CD4-positive, alpha-beta memory T cell (primary cell): ENCODE measurements around the gene TTC27. TPM values are rescaled to one million over a fixed set of nuclear protein-coding genes. Genes with fewer than 3 reads are reported as not detected.
"Not testable (repeated sequence)": the region's sequence is repeated elsewhere in the genome, so short reads cannot be mapped to it uniquely, and the experiment has no call there.

Experiments used
- CTCF ChIA-PET: fragments of 350-600 bp; sonication (Branson Sonifier 250); formaldehyde crosslinking; loops from one replicate; lab custom pipeline; 2021; ENCODE audit warnings: inconsistent platforms; ENCODE audit not compliant: partially characterized antibody; lab: Charles Lee
- POLR2A ChIA-PET: fragments of 350-600 bp; sonication (Branson Sonifier 250); formaldehyde crosslinking; loops from one replicate; lab custom pipeline; 2021; ENCODE audit not compliant: partially characterized antibody; lab: Charles Lee
- DNase-seq, 5 donors: peaks; one replicate each; pipeline versions ENCODE4 v3.0.0 to v3.0.0-alpha.2; 2020 to 2022; ENCODE audit warnings: mixed read lengths in 1 of 5
- H3K27ac ChIP-seq: one replicate; pipeline ENCODE4 v1.7.0; 2013; ENCODE audit warnings: low read depth, low read length
- H3K27me3 ChIP-seq: 2 replicates; pipeline ENCODE4 v1.7.0; 2013; ENCODE audit warnings: mild to moderate bottlenecking, low read length, moderate library complexity; ENCODE audit not compliant: insufficient read depth
- H3K36me3 ChIP-seq: 2 replicates; pipeline ENCODE4 v1.7.0; 2013; ENCODE audit warnings: mild to moderate bottlenecking, low read length, moderate library complexity; ENCODE audit not compliant: insufficient read depth
- H3K4me1 ChIP-seq: 2 replicates; pipeline ENCODE4 v1.7.0; 2013; ENCODE audit warnings: mild to moderate bottlenecking, low read length, moderate library complexity; ENCODE audit not compliant: insufficient read depth
- H3K4me3 ChIP-seq, 2 donors: one replicate each; pipeline ENCODE4 v1.7.0; 2013; ENCODE audit warnings: low read length in 2 of 2, mild to moderate bottlenecking in 1 of 2
- H3K9me3 ChIP-seq, 2 donors: one replicate each; pipeline ENCODE4 v1.7.0; 2013; ENCODE audit warnings: low read length in 2 of 2, control low read depth in 1 of 2; ENCODE audit not compliant: control insufficient read depth in 1 of 2
- H3K27ac Mint-ChIP-seq, 7 donors: one replicate each; pipeline ENCODE4 v1.8.0; 2020 to 2021; ENCODE audit warnings: mixed read lengths in 7 of 7, mild to moderate bottlenecking in 6 of 7, inconsistent platforms in 3 of 7, moderate library complexity in 3 of 7
- H3K27me3 Mint-ChIP-seq, 2 donors: one replicate each; pipeline ENCODE4 v1.8.0; 2020 to 2021; ENCODE audit warnings: mixed read lengths in 2 of 2
- H3K36me3 Mint-ChIP-seq, 2 donors: one replicate each; pipeline ENCODE4 v1.8.0; 2020 to 2021; ENCODE audit warnings: mixed read lengths in 2 of 2, inconsistent platforms in 1 of 2, mild to moderate bottlenecking in 1 of 2
- H3K4me1 Mint-ChIP-seq, 4 donors: one replicate each; pipeline ENCODE4 v1.8.0; 2020 to 2021; ENCODE audit warnings: mixed read lengths in 4 of 4, mild to moderate bottlenecking in 1 of 4
- H3K4me3 Mint-ChIP-seq, 8 donors: one replicate each; pipeline ENCODE4 v1.8.0; 2020 to 2021; ENCODE audit warnings: mixed read lengths in 8 of 8, mild to moderate bottlenecking in 7 of 8, moderate library complexity in 6 of 8, inconsistent platforms in 3 of 8
- H3K9me3 Mint-ChIP-seq, 8 donors: one replicate each; pipeline ENCODE4 v1.8.0; 2020 to 2021; ENCODE audit warnings: mixed read lengths in 8 of 8, mild to moderate bottlenecking in 5 of 8, inconsistent platforms in 3 of 8, moderate library complexity in 1 of 8
- intact Hi-C: fragments of 100-400 bp; cut with micrococcal nuclease; formaldehyde crosslinking; loops from one replicate; pipeline ENCODE4 v1.15.1; 2023
- polyA plus RNA-seq, 2 donors: library from polyadenylated mRNA; unstranded; fragments of 300-500 nt; fragmentation: Illumina TruSeq; gene quantifications; one replicate each; pipeline ENCODE4 v1.2.3, GENCODE V29; 2021
- total RNA-seq, 2 experiments: library from RNA; stranded (reverse); gene quantifications; one replicate each; pipeline ENCODE4 v1.2.3, GENCODE V29; 2021

Gene TTC27
- total and polyA plus RNA-seq, 4 experiments from 2014 or later, result 20.9 to 27.5 (median 25.3) TPM

GRCh38 chr2:32632089-32632488 lies 4.2 kb downstream of the TTC27 start:
- H3K27ac ChIP-seq, result no peak overlapping the region
- peaks cover 17% of the 10 kb centered on the region for H3K36me3 ChIP-seq
- peaks cover 0 to 5% (median 0%) of the 10 kb centered on the region in 8 donors for H3K9me3 Mint-ChIP-seq
- no peaks in the 10 kb centered on the region for H3K27me3 Mint-ChIP-seq
- H3K9me3 ChIP-seq, result no peaks in the 10 kb centered on the region
- peaks cover 11% of the 10 kb centered on the region for H3K4me1 ChIP-seq
- H3K4me3 ChIP-seq, result no peak overlapping the region
- no peaks in the 10 kb centered on the region for H3K27me3 ChIP-seq
- no peak for DNase-seq
- peak overlapping the region in 2 of 7 donors; percentile 51 to 60 for H3K27ac Mint-ChIP-seq
- ChIA-PET POLR2A (no interaction called here), CTCF (no interaction called here)
- peaks cover 15 to 39% (median 30%) of the 10 kb centered on the region in 4 donors for H3K4me1 Mint-ChIP-seq
- H3K4me3 Mint-ChIP-seq, result peak overlapping the region in 1 of 8 donors; percentile 57
- H3K36me3 Mint-ChIP-seq, result peaks cover 22 to 49% of the 10 kb centered on the region in 2 donors
- intact Hi-C loops, result no loop called here

- peaks cover 6% of the 10 kb centered on the region for H3K4me1 ChIP-seq
- ChIA-PET CTCF (interaction anchor here (0.6 kb wide), 1 partner anchor 22 kb away, joined by 3 read pairs; no protein-coding TSS in a partner anchor), POLR2A (no interaction called here)
- H3K27ac ChIP-seq, result no peak overlapping the region
- DNase-seq, result no peak
- H3K4me3 Mint-ChIP-seq, result no peak overlapping the region
- H3K27ac Mint-ChIP-seq, result no peak overlapping the region
- no peaks in the 10 kb centered on the region for H3K27me3 Mint-ChIP-seq
- no peaks in the 10 kb centered on the region for H3K9me3 ChIP-seq
- H3K4me1 Mint-ChIP-seq, result peaks cover 8 to 30% (median 21%) of the 10 kb centered on the region in 4 donors
- peaks cover 22% of the 10 kb centered on the region for H3K36me3 ChIP-seq
- intact Hi-C loops, result no loop called here
- no peaks in the 10 kb centered on the region for H3K27me3 ChIP-seq
- no peak overlapping the region for H3K4me3 ChIP-seq
- H3K9me3 Mint-ChIP-seq, result peaks cover 0 to 1% (median 0%) of the 10 kb centered on the region in 8 donors
- peaks cover 26 to 50% of the 10 kb centered on the region in 2 donors for H3K36me3 Mint-ChIP-seq
Measured at GRCh38 chr2:32633040-32633439, 5.2 kb downstream of the TTC27 start.

GRCh38 chr2:32638548-32638947 lies 10.7 kb downstream of the TTC27 start:
- intact Hi-C loops, H3K27me3 ChIP-seq, H3K4me3 Mint-ChIP-seq, H3K9me3 ChIP-seq, H3K27me3 Mint-ChIP-seq, H3K4me1 Mint-ChIP-seq, H3K4me3 ChIP-seq, CTCF ChIA-PET, POLR2A ChIA-PET, H3K27ac Mint-ChIP-seq, H3K9me3 Mint-ChIP-seq, H3K27ac ChIP-seq, H3K4me1 ChIP-seq, DNase-seq: not testable (repeated sequence)
- peaks cover 33 to 55% of the 10 kb centered on the region in 2 donors for H3K36me3 Mint-ChIP-seq
- H3K36me3 ChIP-seq, result peaks cover 29% of the 10 kb centered on the region

GRCh38 chr2:32641180-32641579 lies 13.3 kb downstream of the TTC27 start:
- Histone ChIP-seq H3K36me3 (peaks cover 22% of the 10 kb centered on the region), H3K4me1 (no peaks in the 10 kb centered on the region), H3K4me3 (no peak overlapping the region), H3K27ac (no peak overlapping the region), H3K27me3 (no peaks in the 10 kb centered on the region), H3K9me3 (no peaks in the 10 kb centered on the region)
- CTCF ChIA-PET, result no interaction called here
- no peaks in the 10 kb centered on the region for H3K27me3 Mint-ChIP-seq
- no peaks in the 10 kb centered on the region for H3K9me3 Mint-ChIP-seq
- intact Hi-C loops, result no loop called here
- DNase-seq, result no peak
- H3K27ac Mint-ChIP-seq, result no peak overlapping the region
- POLR2A ChIA-PET, result no interaction called here
- peaks cover 0 to 4% (median 0%) of the 10 kb centered on the region in 4 donors for H3K4me1 Mint-ChIP-seq
- no peak overlapping the region for H3K4me3 Mint-ChIP-seq
- H3K36me3 Mint-ChIP-seq, result peaks cover 34 to 56% of the 10 kb centered on the region in 2 donors

- Mint-ChIP-seq H3K4me1 (peaks cover 0 to 8% (median 4%) of the 10 kb centered on the region in 4 donors), H3K9me3 (no peaks in the 10 kb centered on the region), H3K36me3 (peaks cover 40 to 55% of the 10 kb centered on the region in 2 donors), H3K27ac (no peak overlapping the region), H3K27me3 (no peaks in the 10 kb centered on the region), H3K4me3 (no peak overlapping the region)
- Histone ChIP-seq H3K9me3 (no peaks in the 10 kb centered on the region), H3K27me3 (no peaks in the 10 kb centered on the region), H3K4me3 (no peak overlapping the region), H3K36me3 (peaks cover 19% of the 10 kb centered on the region), H3K27ac (no peak overlapping the region), H3K4me1 (no peaks in the 10 kb centered on the region)
- DNase-seq, result no peak
- ChIA-PET POLR2A (no interaction called here), CTCF (no interaction called here)
- intact Hi-C loops, result no loop called here
Measured at GRCh38 chr2:32647180-32647651, 19.4 kb downstream of the TTC27 start.

- intact Hi-C loops, result no loop called here
- peaks cover 0 to 10% (median 5%) of the 10 kb centered on the region in 4 donors for H3K4me1 Mint-ChIP-seq
- H3K36me3 Mint-ChIP-seq, result peaks cover 49 to 61% of the 10 kb centered on the region in 2 donors
- Histone ChIP-seq H3K27ac (no peak overlapping the region), H3K36me3 (peaks cover 19% of the 10 kb centered on the region), H3K9me3 (no peaks in the 10 kb centered on the region), H3K4me1 (no peaks in the 10 kb centered on the region), H3K27me3 (no peaks in the 10 kb centered on the region), H3K4me3 (no peak overlapping the region)
- no peak for DNase-seq
- POLR2A ChIA-PET, result no interaction called here
- no peak overlapping the region for H3K27ac Mint-ChIP-seq
- no peaks in the 10 kb centered on the region for H3K27me3 Mint-ChIP-seq
- CTCF ChIA-PET, result no interaction called here
- no peaks in the 10 kb centered on the region for H3K9me3 Mint-ChIP-seq
- no peak overlapping the region for H3K4me3 Mint-ChIP-seq
Measured at GRCh38 chr2:32652555-32653209, 24.8 kb downstream of the TTC27 start.

GRCh38 chr2:32656069-32656468 lies 28.2 kb downstream of the TTC27 start:
- Mint-ChIP-seq H3K27me3 (no peaks in the 10 kb centered on the region), H3K9me3 (peaks cover 0 to 7% (median 0%) of the 10 kb centered on the region in 8 donors), H3K27ac (peak overlapping the region in 3 of 7 donors; percentile 48 to 78 (median 63)), H3K4me3 (no peak overlapping the region), H3K36me3 (peaks cover 60 to 64% of the 10 kb centered on the region in 2 donors), H3K4me1 (peaks cover 4 to 8% (median 5%) of the 10 kb centered on the region in 4 donors)
- peaks cover 8% of the 10 kb centered on the region for H3K36me3 ChIP-seq
- POLR2A ChIA-PET, result no interaction called here
- CTCF ChIA-PET, result no interaction called here
- H3K27ac ChIP-seq, result no peak overlapping the region
- intact Hi-C loops, result no loop called here
- DNase-seq, result no peak
- no peaks in the 10 kb centered on the region for H3K9me3 ChIP-seq
- no peaks in the 10 kb centered on the region for H3K4me1 ChIP-seq
- no peaks in the 10 kb centered on the region for H3K27me3 ChIP-seq
- H3K4me3 ChIP-seq, result no peak overlapping the region
